GM13976 (cell line): Measurements from ENCODE around the gene EHHADH.
A peak's percentile ranks its signal among the peaks of the same experiment; 100 is the strongest.

Experiments
- DNase-seq: peaks from one replicate; pipeline ENCODE4 v3.0.0; 2012; ENCODE audit warnings: low spot score
- CTCF ChIP-seq: IDR thresholded peaks from 2 replicates; pipeline ENCODE4 v1.5.1; 2012; ENCODE audit warnings: borderline replicate concordance, mild to moderate bottlenecking; ENCODE audit not compliant: insufficient read depth; ENCODE audit errors: extremely low read depth, missing control alignments, control extremely low read depth
- in situ Hi-C: fragments of 300-500 bp; cut with MboI; formaldehyde crosslinking; loops from one replicate; pipeline ENCODE4 v1.12.0; 2022; ENCODE audit warnings: low sequenced_read_pairs, mixed read lengths, inconsistent platforms; ENCODE audit not compliant: unreplicated experiment

The EHHADH gene

GRCh38 chr3:185282696-185283373, 29.0 kb upstream of the EHHADH start:
- DNase-seq: peak; percentile 95
- in situ Hi-C loops: no loop called here
- no peak for TF ChIP-seq CTCF

GRCh38 chr3:185280572-185281365, 26.9 kb upstream of the EHHADH start:
- DNase-seq: peak; percentile 59
- in situ Hi-C loops: no loop called here
- TF ChIP-seq CTCF: peak; percentile 40

GRCh38 chr3:185279587-185280138, 25.8 kb upstream of the EHHADH start:
- TF ChIP-seq CTCF: no peak
- no peak for DNase-seq
- in situ Hi-C loops: no loop called here

- TF ChIP-seq CTCF: no peak
- no peak for DNase-seq
- in situ Hi-C loops: no loop called here
Measured at GRCh38 chr3:185276415-185276814, 22.6 kb upstream of the EHHADH start.

- no peak for TF ChIP-seq CTCF
- DNase-seq: no peak
- in situ Hi-C loops: no loop called here
Measured at GRCh38 chr3:185272033-185272432, 18.2 kb upstream of the EHHADH start.

GRCh38 chr3:185270956-185271332, 17.1 kb upstream of the EHHADH start:
- no peak for DNase-seq
- in situ Hi-C loops: no loop called here
- TF ChIP-seq CTCF: no peak
